AG10803 (cell line): ENCODE results near the gene PEX3.

Experiments
- DNase-seq: peaks from one replicate; pipeline ENCODE4 v3.0.0; 2010; ENCODE audit warnings: low read depth
- H3K4me3 ChIP-seq: 2 replicates; pipeline ENCODE4 v1.5.1; 2011; ENCODE audit warnings: mild to moderate bottlenecking, low read length, control low read depth
- TF ChIP-seq, protein P1 (sequence below): conservative IDR thresholded peaks from 2 replicates; pipeline ENCODE4 v1.5.1; 2011; ENCODE audit warnings: mild to moderate bottlenecking, low read length, control low read depth, inconsistent platforms

Gene PEX3

DNA sequence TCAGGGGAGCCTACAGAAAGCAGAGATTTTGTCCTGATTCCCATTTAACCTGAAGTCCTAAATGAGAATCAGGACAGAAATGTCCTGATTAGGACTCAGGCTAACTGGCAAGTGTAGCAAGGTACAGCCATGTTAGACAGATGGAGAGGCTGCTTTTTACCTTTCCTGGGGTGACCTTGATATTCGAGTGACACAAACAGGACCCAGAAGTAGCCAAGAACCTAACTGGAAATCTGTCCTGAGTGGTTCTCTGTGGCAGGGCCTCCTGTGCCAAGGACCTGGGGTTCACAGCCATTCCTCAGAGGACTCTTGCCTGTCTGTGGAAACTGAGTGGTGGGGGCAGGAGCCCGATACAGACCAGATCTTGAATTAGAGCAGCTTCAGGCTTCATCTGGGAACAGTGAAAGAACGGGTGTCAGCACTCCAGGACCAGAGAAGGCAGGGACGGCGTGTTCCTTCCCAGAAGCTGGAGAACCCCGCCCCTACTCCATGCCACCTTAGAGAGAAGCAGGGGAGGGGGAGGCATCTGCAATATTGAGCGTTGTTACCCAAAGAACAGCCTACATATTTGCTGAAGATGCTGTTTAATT is 65.3 kb downstream of the PEX3 start:
- no peak for DNase-seq
- TF ChIP-seq, protein P1, sequence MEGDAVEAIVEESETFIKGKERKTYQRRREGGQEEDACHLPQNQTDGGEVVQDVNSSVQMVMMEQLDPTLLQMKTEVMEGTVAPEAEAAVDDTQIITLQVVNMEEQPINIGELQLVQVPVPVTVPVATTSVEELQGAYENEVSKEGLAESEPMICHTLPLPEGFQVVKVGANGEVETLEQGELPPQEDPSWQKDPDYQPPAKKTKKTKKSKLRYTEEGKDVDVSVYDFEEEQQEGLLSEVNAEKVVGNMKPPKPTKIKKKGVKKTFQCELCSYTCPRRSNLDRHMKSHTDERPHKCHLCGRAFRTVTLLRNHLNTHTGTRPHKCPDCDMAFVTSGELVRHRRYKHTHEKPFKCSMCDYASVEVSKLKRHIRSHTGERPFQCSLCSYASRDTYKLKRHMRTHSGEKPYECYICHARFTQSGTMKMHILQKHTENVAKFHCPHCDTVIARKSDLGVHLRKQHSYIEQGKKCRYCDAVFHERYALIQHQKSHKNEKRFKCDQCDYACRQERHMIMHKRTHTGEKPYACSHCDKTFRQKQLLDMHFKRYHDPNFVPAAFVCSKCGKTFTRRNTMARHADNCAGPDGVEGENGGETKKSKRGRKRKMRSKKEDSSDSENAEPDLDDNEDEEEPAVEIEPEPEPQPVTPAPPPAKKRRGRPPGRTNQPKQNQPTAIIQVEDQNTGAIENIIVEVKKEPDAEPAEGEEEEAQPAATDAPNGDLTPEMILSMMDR = no peak
- no peak overlapping the region for H3K4me3 ChIP-seq

- TF ChIP-seq, protein P1 = no peak
- H3K4me3 ChIP-seq = no peak overlapping the region
- DNase-seq = no peak
These were observed 66.3 kb downstream of the PEX3 start for GRCh38 chr6:143516690-143517446.

GRCh38 chr6:143517447-143517773 is 66.8 kb downstream of the PEX3 start:
- no peak for DNase-seq
- H3K4me3 ChIP-seq = no peak overlapping the region

DNA sequence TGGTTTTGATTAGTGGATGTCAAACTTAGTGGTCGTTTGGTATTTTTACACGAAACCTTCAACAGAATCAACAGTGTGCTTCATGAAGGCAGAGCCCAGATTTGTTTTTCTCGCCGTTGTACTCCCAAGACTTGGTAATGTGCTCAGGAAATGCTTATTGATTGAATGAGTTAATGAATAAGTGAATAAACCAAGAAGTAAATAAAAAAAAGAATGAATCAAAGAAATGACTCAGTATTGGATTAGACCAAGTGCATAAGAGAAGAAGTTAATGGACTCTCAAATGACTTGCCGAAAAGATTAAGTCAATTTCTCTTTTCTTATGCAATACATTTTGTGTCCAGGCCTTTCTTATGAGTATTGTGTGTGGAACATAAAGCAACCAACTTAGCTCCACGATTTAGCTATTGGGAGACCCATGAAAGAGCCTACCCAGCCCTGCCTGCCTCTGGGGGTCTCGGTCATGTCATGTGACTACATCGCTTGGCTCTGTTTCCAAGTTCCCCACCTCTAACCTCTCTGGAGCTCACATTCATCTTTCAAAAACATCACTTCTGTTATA is 71.5 kb downstream of the PEX3 start:
- no peak overlapping the region for H3K4me3 ChIP-seq
- TF ChIP-seq, protein P1 = no peak
- DNase-seq = no peak

More at GRCh38 chr6:143517447-143517773, 66.8 kb downstream of the PEX3 start:
- TF ChIP-seq, protein P1 = no peak

DNA sequence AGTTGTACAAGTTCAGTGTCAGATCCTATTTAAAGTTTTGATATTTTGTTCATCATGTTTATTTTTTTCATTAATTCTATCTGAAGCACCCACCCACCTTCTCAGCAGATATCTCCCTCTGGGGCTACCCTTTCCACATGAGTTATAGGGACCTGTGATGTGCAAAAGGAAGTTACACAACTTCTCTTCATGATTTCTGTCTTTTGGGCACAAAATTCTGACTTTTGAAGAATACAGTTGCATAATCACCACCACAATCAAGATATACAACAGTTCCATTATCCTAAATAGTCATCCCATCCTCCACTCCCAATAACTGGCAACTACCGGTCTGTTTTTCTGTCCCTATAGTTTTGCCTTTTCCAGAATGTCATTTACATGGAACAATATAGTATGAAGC is 74.8 kb downstream of the PEX3 start:
- DNase-seq = no peak
- H3K4me3 ChIP-seq = no peak overlapping the region
- TF ChIP-seq, protein P1 = no peak

GRCh38 chr6:143527677-143528076 is 77.1 kb downstream of the PEX3 start:
- TF ChIP-seq, protein P1 = no peak
- no peak for DNase-seq
- no peak overlapping the region for H3K4me3 ChIP-seq
